K562 treated with DMSO at 1 percent for 48 hours (cell line): ENCODE measurements around the gene OXT. TPM values are rescaled to one million over a fixed set of nuclear protein-coding genes. Genes with fewer than 3 reads are reported as not detected.

Source experiments
- total RNA-seq: library from RNA; unstranded; fragments of 300-600 nt; gene quantifications from 2 replicates; pipeline ENCODE4 v1.2.3, GENCODE V29; 2022; ENCODE audit warnings: low replicate concordance; ENCODE audit errors: extremely low read depth

The OXT gene
- not detected in 2 replicates for total RNA-seq

GRCh38 chr20:3071610-3072529 is at the start of gene OXT:
Gene OXT, plus strand, starts transcription at chr20:3071620. Its CDS starts 36 bp downstream, at chr20:3071656.

DNA sequence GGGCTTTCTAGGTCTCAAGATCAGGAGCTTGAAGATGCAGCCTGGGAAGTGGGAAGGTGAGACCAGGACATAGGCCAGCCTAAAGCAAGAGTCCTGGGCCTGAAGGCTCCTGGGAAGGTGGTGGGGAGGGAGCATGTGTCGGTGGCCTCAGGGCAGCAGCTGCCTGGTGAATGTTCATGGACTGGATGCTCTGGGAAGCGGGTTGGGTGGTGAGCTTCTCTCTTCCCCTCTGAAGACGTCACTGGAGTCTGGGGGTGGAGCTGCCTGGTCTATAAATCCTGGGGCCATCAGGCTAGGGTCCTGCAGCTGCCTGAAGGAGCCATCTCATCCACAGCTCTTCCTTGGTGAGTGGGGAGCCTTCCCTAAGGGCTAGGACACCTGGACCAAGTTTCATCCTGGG is 28.1 kb upstream of the OXT start, which contains the start of gene GNRH2:
Gene GNRH2, plus strand, starts transcription at position 301 of the 400 bp plus-strand sequence. CDS start 793 bp downstream, outside the sequence.

GRCh38 chr20:3045816-3046676 is 25.4 kb upstream of the OXT start, which contains the start of gene MRPS26:
Gene MRPS26, plus strand, starts transcription at chr20:3046052. Its CDS starts 17 bp downstream, at chr20:3046069.

DNA sequence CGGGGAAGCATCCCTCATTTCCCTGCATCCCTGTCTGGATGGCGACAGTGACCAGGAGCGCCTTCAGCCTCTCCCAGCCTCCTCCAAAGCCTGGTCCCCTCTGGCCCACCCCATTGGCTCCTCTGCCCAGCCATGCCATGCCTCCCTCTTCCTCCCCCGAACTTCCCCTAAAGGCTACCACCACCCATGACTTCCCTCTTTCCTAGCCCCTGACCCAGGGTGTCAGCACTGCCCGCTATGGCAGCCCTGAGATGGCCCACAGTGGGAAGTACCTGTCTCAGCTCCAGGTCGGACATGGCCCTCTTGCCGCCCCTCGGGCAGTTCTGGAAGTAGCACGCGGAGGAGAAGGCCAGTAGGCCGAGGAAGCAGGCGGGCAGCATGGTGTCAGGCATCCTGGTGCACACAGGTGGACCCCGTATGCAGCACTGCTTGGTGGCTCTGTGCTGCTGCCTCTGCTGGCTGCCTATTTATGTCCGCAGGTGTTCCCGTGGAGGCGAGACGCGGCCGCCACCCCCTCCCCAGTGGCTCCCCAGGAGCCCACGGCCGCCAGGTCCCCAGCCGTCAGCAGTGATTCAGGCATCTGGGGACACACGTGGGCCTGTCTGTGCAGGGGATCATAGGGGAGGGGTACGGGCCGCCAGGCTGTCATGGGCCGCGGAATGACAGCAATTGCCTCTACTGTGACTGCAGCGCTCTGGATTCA is 13.0 kb downstream of the OXT start, which contains the start of gene AVP:
Gene AVP, minus strand, starts transcription at position 442 of the 703 bp plus-strand sequence. Its CDS starts 50 bp downstream, at position 392.

Other genes starting within 250 kb of the OXT start
- gene PCED1A, start 231.0 kb upstream of the OXT start, total RNA-seq: not detected in 2 replicates
- not detected in 2 replicates for gene VPS16, start 230.9 kb upstream of the OXT start, total RNA-seq
- not detected in 2 replicates for gene PTPRA, start 198.1 kb upstream of the OXT start, total RNA-seq
- gene GNRH2, start 28.0 kb upstream of the OXT start, total RNA-seq: not detected in 2 replicates
- gene MRPS26, start 25.6 kb upstream of the OXT start, total RNA-seq: not detected in 2 replicates
- not detected in 2 replicates for gene AVP, start 13.1 kb downstream of the OXT start, total RNA-seq
- gene FASTKD5, start 88.2 kb downstream of the OXT start, total RNA-seq: not detected in 2 replicates
- not detected in 2 replicates for gene UBOX5, start 88.2 kb downstream of the OXT start, total RNA-seq
- gene LZTS3, start 101.9 kb downstream of the OXT start, total RNA-seq: not detected in 2 replicates
- gene DDRGK1, start 133.1 kb downstream of the OXT start, total RNA-seq: not detected in 2 replicates
- gene ITPA, start 137.9 kb downstream of the OXT start, total RNA-seq: not detected in 2 replicates
- gene SLC4A11, start 167.6 kb downstream of the OXT start, total RNA-seq: not detected in 2 replicates